Testis (tissue), 2 donors: ENCODE results near the gene SEMA5A.

Experiments used
- CTCF ChIP-seq, 3 experiments: fragments of 450-650 bp in 2 of 3; fragments of 200-600 bp in 1 of 3; sonication (generic) in 1 of 3; IDR thresholded peaks; one replicate each; pipeline ENCODE4 v1.5.1; 2016 to 2019; ENCODE audit warnings: antibody characterized with exemption in 3 of 3, mild to moderate bottlenecking in 2 of 3, moderate library complexity in 1 of 3
- POLR2A ChIP-seq: fragments of 450-650 bp; IDR thresholded peaks from one replicate; pipeline ENCODE4 v1.6.1; 2017; ENCODE audit warnings: antibody characterized with exemption, mild to moderate bottlenecking, moderate library complexity

GRCh38 chr5:9103290-9103689, 442.6 kb downstream of the SEMA5A start:
- TF ChIP-seq POLR2A (no peak), CTCF (IDR thresholded peaks at IDR 0.05) (no peak)
